AG20443 (cell line): ENCODE results near the gene C11orf91.
"Not testable (repeated sequence)": the region's sequence is repeated elsewhere in the genome, so short reads cannot be mapped to it uniquely, and the experiment has no call there.

Experiments
- DNase-seq: peaks from one replicate; pipeline ENCODE4 v3.0.0; 2012; ENCODE audit warnings: low spot score, mixed read lengths

Gene C11orf91

DNA sequence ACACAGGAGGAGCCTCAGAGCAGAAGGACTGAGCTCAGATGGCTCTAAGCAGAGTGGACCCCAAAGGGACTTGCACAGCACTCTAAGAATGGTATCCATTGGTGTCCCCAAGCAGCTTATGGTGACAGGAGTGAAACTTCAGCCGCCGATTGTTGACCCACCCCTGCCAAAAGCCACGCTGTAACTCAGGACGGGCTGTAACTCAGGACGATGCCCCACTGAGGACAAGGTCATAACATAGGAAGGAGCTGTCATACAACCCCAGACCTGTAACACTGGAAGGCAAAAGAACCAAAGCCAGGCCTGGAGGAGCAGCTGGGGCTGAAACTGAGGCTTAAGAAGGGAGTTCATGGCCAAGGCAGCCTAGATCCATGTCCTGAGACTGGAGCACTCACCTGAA lies 21.4 kb upstream of the C11orf91 start:
- DNase-seq = no peak

GRCh38 chr11:33721426-33721825 lies 20.8 kb upstream of the C11orf91 start:
- DNase-seq = peak; percentile 60

- no peak for DNase-seq
Measured at GRCh38 chr11:33719587-33719986, 19.0 kb upstream of the C11orf91 start.

DNA sequence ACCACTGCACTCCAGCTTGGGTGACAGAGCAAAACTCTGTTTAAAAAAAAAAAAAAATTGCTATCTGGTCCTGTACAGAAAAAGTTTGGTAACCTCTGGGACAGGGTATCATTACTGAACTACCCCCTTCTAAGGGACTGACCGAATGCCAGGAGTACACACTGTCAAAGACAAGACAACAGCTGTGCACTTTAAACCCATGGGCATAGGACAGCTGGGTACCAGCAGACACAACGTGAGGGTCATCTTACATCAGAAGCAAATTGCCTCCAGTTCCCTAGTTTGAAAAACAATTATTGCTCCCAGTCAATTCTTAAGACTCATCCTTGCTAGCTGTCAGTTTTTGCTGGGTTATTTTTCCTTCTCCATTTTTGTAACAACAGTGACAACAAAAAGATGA lies 17.8 kb upstream of the C11orf91 start:
- no peak for DNase-seq

DNA sequence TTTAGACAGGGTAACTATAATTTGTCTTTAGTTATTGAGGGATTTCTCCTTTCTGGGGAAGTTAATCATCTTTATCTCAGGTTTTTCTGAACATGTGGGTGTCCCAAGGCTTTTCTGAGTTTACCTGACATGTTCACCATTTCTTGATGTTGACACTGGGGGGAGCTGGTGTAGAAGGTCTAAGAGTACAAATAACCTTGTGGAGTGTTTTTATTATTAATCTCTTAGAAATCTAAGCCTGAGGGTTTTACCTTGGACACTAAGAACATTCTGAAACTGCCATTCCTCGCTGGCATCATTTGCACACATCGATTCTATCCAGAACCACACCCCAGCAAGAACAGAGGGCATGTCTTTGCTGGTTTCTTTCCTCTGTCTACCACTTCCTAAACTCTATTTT lies 15.6 kb upstream of the C11orf91 start:
- DNase-seq = peak; percentile 13

- DNase-seq = no peak
Measured at GRCh38 chr11:33713856-33714398, 13.3 kb upstream of the C11orf91 start.

DNA sequence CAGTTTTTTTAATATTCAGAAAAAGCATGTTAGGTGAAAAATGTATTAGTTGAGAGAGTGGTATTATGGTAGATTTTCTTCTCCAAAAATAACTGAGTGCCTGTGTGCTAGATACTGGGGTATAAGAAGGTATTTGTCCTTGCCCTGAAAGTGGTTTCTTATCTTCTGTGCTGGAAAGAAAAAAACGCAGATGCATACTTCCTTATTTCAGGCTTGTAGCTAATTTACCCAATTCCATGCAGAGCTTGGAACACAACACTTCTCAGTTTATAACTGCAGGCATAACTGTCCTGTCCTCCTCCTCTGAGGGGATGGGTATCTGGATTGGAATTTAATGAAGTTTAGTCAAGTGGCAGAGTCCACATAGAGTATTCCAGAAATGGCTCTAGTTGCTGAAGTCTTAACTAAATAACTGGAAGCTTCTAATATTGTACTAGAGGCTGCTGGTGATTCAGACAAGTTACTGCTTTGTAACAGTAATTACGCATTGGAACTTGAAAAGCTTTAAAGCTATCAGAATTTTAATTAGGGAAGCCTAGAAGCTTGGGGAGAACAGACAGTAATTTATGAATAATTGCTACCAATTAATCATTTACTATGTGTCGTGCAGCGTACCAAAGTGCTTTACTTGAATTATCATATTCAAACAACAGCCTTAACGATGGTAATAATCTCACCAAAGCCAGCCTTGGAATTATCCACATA lies 12.7 kb upstream of the C11orf91 start:
- no peak for DNase-seq

- DNase-seq = no peak
Measured at GRCh38 chr11:33712436-33712835, 11.8 kb upstream of the C11orf91 start.

- no peak for DNase-seq
Measured at GRCh38 chr11:33709466-33709865, 8.8 kb upstream of the C11orf91 start.

DNA sequence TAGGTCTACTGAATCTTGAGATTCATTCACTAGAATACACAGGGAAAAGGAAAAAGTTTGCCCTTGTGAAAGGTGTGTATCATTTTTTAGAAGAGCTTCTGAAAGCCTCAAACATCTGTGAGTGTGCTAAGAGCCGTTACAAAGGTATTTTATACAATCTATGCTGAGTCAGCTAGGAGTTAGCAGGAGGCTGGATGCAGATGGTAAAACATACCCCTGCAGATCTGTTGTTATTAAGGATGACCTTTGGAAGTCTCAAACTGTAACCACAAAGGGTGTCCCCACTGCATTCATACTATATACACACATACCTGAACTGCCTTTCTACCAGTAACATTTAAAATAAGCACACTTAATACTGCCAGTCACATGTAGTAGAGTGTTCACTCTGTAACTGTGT lies 8.4 kb upstream of the C11orf91 start:
- no peak for DNase-seq

GRCh38 chr11:33707831-33708230 lies 7.2 kb upstream of the C11orf91 start:
- DNase-seq = not testable (repeated sequence)

DNA sequence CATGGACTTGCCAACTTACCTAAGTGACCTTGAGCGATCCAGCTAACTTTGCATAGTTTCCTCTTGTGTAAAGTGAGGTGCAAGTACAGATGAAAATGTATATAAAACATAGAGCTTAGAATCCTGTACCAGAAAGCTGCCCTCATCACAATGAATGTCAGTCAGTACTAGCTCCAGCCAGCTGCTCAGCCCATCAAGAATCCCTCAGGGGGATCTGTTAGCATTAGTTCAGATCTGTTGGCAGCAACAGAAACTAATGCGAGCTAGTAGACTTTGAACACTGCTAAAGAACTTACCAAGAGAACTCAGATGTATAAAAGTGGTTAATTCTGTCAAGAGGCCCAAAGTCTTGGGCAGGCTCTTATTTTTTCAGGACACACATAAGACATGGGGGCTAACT lies 6.3 kb upstream of the C11orf91 start:
- no peak for DNase-seq

- DNase-seq = no peak
Measured at GRCh38 chr11:33706546-33706945, 5.9 kb upstream of the C11orf91 start.

DNA sequence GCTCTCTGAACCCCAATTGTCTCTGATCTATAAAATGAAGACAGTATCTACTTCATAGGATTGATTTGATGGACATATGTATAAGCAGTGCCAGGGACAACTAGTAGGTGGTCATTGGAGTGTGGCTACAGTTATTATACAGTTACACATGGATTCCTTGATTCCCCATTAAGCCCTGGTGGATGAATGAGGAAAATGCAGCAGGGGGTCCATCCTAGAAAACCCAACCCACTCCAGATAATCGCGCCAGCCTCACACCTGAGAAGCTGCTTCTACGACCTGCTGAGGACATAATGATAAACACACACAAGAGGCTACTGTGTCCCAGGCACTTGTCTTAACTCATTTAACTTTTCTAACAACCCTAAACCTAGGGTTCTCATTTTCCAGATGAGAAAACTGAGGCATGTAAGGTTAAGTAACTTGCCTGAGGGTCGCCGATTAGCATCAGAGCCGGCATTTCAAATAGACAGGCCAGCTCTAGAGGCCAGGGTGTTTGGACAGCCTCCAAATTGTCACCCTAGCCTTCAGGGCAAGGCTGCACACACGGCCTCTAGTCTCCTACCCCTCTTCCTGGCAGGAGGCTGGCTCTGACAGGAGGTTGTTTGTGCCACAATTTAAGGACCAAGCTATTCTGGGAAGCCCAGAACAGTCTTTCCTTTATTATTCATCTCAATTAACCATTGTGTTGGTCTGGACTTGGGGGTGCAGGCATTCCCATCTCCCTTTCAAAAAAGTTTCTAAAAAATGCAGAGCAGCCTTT lies 3.8 kb upstream of the C11orf91 start:
- DNase-seq = no peak

GRCh38 chr11:33703788-33704187 lies 3.2 kb upstream of the C11orf91 start:
- DNase-seq = peak; percentile 18

GRCh38 chr11:33703234-33703633 lies 2.6 kb upstream of the C11orf91 start:
- DNase-seq = no peak

DNA sequence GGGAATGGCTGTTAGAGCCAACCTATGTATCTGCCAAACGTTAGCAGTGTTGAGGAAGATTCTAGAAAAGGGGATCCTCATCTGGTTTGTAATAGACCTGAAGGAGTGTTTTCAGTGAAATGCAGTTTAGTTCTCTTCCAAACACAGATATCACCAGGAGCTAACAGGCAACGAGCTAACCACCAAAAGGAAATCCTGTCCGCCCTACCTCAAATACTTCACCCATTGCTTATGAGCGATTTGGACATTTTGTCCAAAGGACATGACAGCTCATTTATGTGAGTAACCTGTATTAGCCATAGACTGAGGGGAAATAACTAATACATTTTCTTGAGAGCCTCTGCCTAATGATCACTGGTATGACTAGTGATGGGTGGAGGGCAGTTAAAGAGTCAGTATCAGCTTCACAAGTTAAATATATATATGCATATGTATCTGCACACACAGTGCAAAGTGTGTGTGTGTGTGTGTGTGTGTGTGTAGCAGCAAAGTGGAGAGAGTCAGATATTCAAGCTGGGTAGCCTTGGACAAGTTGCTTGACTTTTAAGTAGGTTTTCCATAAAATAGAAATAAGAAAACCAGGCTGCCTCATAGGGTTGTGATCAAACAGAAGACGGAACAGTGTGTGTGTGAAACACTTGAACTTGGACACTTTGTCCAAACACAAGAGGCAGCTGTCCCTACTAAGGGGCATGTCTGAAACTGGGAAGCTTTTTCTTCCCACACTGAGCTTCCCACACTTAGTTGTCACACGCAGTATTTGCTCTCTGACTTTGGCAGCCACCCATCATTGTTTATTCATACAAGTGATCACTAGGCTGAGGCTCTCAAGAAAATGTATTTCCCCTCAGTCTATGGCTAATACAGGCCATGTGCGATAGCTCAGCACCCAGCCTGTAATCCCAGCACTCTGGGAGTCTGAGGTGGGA lies 940 bp upstream of the C11orf91 start:
- peak; percentile 26 for DNase-seq

DNA sequence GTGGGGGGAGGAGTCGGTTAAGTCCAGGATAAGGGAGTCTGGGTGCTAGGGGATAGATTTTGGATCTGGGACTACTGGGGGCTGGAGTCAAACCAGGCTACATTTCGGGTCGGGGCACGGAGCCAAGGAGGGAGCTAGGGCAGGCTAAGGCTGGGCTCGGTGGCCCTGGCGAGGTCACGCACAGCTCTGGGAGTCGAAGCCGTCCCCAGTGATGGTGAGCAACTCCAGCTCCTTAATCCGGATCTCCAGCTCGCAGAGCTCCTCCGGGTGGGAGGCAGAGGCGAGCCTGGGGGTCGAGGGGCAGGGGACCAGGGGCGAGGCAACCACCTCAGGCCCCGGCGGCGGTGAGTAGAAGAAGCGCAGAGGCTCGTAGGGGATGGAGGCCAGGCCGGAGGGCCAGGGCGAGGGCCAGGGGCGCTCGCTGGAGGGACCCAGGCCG lies 544 bp downstream of the C11orf91 start:
- no peak for DNase-seq

- DNase-seq = no peak
Measured at GRCh38 chr11:33699515-33700062, 1.0 kb downstream of the C11orf91 start.

DNA sequence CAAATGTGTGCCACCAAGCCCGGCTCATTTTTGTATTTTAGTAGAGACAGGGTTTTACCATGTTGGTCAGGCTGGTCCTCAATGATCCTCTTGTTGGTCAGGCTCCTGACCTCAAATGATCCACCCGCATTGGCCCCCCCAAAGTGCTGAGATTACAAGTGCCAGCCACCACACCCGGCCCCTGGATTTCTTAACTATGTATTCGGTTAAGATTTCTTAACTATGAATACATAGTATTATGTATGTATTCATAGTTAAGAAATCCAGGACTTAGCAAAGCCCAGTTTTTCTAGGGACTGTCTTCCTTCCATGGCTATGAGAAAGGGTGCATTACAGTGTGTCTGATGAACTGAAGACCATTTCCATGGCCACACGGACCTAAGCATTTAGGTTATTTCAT lies 1.7 kb downstream of the C11orf91 start:
- no peak for DNase-seq

DNA sequence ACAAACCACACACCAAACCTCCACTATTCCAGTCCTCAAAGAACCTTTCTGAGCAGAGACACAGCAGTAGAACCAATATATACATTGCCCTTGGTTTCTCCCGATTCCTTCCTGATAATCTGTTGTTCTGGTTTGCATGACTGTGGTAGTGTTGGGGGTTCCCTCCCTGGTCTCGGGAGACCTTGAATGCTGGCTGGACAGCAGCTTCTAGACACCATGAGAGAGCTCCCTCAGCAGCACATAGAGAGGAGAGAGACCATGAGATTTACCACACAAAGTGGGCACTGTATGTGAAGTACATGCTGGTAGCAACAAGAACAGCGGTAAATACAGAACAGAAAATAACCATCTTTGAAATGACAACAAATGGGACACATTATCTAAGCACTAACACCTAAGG lies 2.6 kb downstream of the C11orf91 start:
- DNase-seq = no peak
